NCI-H446 treated with DMSO at 0.1 percent for 48 hours (cell line): ENCODE data around the gene INIP.
"Not testable (repeated sequence)": the region's sequence is repeated elsewhere in the genome, so short reads cannot be mapped to it uniquely, and the experiment has no call there.

Source experiments
- DNase-seq: peaks from one replicate; lab custom pipeline; 2025; lab: John Stamatoyannopoulos, UW

INIP gene

GRCh38 chr9:112734892-112735291 is 17.0 kb upstream of the INIP start:
- DNase-seq: no peak

GRCh38 chr9:112731971-112732370 is 14.1 kb upstream of the INIP start:
- DNase-seq: no peak

GRCh38 chr9:112728401-112728800 is 10.5 kb upstream of the INIP start:
- no peak for DNase-seq

- no peak for DNase-seq
These were observed 8.5 kb upstream of the INIP start for GRCh38 chr9:112726428-112726827.

- DNase-seq: no peak
These were observed 8.0 kb upstream of the INIP start for GRCh38 chr9:112725961-112726360.

GRCh38 chr9:112722749-112723148 is 4.8 kb upstream of the INIP start:
- DNase-seq: not testable (repeated sequence)

- DNase-seq: no peak
These were observed 2.3 kb upstream of the INIP start for GRCh38 chr9:112720113-112720780.

GRCh38 chr9:112719696-112720095 is 1.8 kb upstream of the INIP start:
- no peak for DNase-seq

GRCh38 chr9:112719241-112719691 is 1.3 kb upstream of the INIP start:
- no peak for DNase-seq

- DNase-seq: no peak
These were observed 5.2 kb downstream of the INIP start for GRCh38 chr9:112712678-112713077.

- no peak for DNase-seq
These were observed 6.7 kb downstream of the INIP start for GRCh38 chr9:112711050-112711689.

- no peak for DNase-seq
These were observed 12.0 kb downstream of the INIP start for GRCh38 chr9:112705768-112706427.

- no peak for DNase-seq
These were observed 14.6 kb downstream of the INIP start for GRCh38 chr9:112703304-112703703.

GRCh38 chr9:112700085-112700484 is 17.8 kb downstream of the INIP start:
- DNase-seq: no peak

- no peak for DNase-seq
These were observed 18.7 kb downstream of the INIP start for GRCh38 chr9:112699230-112699629.

- no peak for DNase-seq
These were observed 21.5 kb downstream of the INIP start for GRCh38 chr9:112696461-112696860.

- no peak for DNase-seq
These were observed 23.0 kb downstream of the INIP start for GRCh38 chr9:112694706-112695555.

- no peak for DNase-seq
These were observed 28.7 kb downstream of the INIP start for GRCh38 chr9:112689161-112689740.

- DNase-seq: no peak
These were observed 37.0 kb downstream of the INIP start for GRCh38 chr9:112680731-112681402.

- DNase-seq: no peak
These were observed 40.9 kb downstream of the INIP start for GRCh38 chr9:112677040-112677439.

- DNase-seq: not testable (repeated sequence)
These were observed 44.7 kb downstream of the INIP start for GRCh38 chr9:112673221-112673620.
